Osteocyte (in vitro differentiated cells): ENCODE results near the gene NOL8. TPM values are rescaled to one million over a fixed set of nuclear protein-coding genes. Genes with fewer than 3 reads are reported as not detected.

Experiments used
- DNase-seq: peaks from one replicate; pipeline ENCODE4 v3.0.0; 2021; ENCODE audit warnings: mixed read lengths; ENCODE audit not compliant: unreplicated experiment; ENCODE audit errors: extremely low spot score
- H3K27ac Mint-ChIP-seq: one replicate; pipeline ENCODE4 v1.8.0; 2021; ENCODE audit warnings: mild to moderate bottlenecking, mixed read lengths; ENCODE audit not compliant: unreplicated experiment
- H3K27me3 Mint-ChIP-seq: one replicate; pipeline ENCODE4 v1.8.0; 2021; ENCODE audit warnings: mixed read lengths; ENCODE audit not compliant: unreplicated experiment
- H3K36me3 Mint-ChIP-seq: one replicate; pipeline ENCODE4 v1.8.0; 2021; ENCODE audit warnings: mixed read lengths; ENCODE audit not compliant: unreplicated experiment
- H3K4me1 Mint-ChIP-seq: one replicate; pipeline ENCODE4 v1.8.0; 2021; ENCODE audit warnings: mixed read lengths; ENCODE audit not compliant: unreplicated experiment
- H3K4me3 Mint-ChIP-seq: one replicate; pipeline ENCODE4 v1.8.0; 2021; ENCODE audit warnings: mild to moderate bottlenecking, moderate library complexity, mixed read lengths; ENCODE audit not compliant: unreplicated experiment
- H3K9me3 Mint-ChIP-seq: one replicate; pipeline ENCODE4 v1.8.0; 2021; ENCODE audit warnings: mixed read lengths; ENCODE audit not compliant: unreplicated experiment
- CTCF ChIP-seq: fragments of 200-600 bp; sonication (generic); IDR thresholded peaks from 2 replicates; pipeline ENCODE4 v1.5.0; 2021; ENCODE audit warnings: antibody characterized with exemption, mild to moderate bottlenecking, moderate library complexity
- microRNA-seq: library from miRNA; unstranded; fragments of <30 nt; microRNA quantifications from one replicate; pipeline ENCODE4 v1.1.0, GENCODE V29; 2020; ENCODE audit not compliant: unreplicated experiment
- total RNA-seq: library from RNA; stranded (reverse); gene quantifications from 2 replicates; pipeline ENCODE4 v1.2.1, GENCODE V29; 2021

The NOL8 gene
- total RNA-seq, 1 donor from 2014 or later, result 37.2 TPM

GRCh38 chr9:92257327-92257726 lies 67.8 kb downstream of the NOL8 start:
- H3K36me3 Mint-ChIP-seq, result peaks cover 70% of the 10 kb centered on the region
- TF ChIP-seq CTCF, result no peak
- H3K4me1 Mint-ChIP-seq, result no peaks in the 10 kb centered on the region
- H3K27me3 Mint-ChIP-seq, result no peaks in the 10 kb centered on the region
- DNase-seq, result no peak
- no peaks in the 10 kb centered on the region for H3K9me3 Mint-ChIP-seq
- H3K4me3 Mint-ChIP-seq, result no peak overlapping the region
- no peak overlapping the region for H3K27ac Mint-ChIP-seq

- no peak overlapping the region for H3K4me3 Mint-ChIP-seq
- H3K27ac Mint-ChIP-seq, result peak overlapping the region; percentile 18
- H3K27me3 Mint-ChIP-seq, result no peaks in the 10 kb centered on the region
- no peaks in the 10 kb centered on the region for H3K4me1 Mint-ChIP-seq
- TF ChIP-seq CTCF, result no peak
- H3K9me3 Mint-ChIP-seq, result no peaks in the 10 kb centered on the region
- peaks cover 72% of the 10 kb centered on the region for H3K36me3 Mint-ChIP-seq
- no peak for DNase-seq
Observed at GRCh38 chr9:92254381-92255337, 70.5 kb downstream of the NOL8 start.

- Mint-ChIP-seq H3K9me3 (no peaks in the 10 kb centered on the region), H3K27me3 (no peaks in the 10 kb centered on the region), H3K36me3 (peaks cover 71% of the 10 kb centered on the region), H3K4me3 (no peak overlapping the region), H3K27ac (no peak overlapping the region), H3K4me1 (peaks cover 7% of the 10 kb centered on the region)
- DNase-seq, result no peak
- no peak for TF ChIP-seq CTCF
Observed at GRCh38 chr9:92253656-92254055, 71.5 kb downstream of the NOL8 start.

- no peak for TF ChIP-seq CTCF
- Mint-ChIP-seq H3K27ac (peak overlapping the region; percentile 93), H3K36me3 (peaks cover 62% of the 10 kb centered on the region), H3K27me3 (no peaks in the 10 kb centered on the region), H3K4me3 (peak overlapping the region; percentile 0), H3K9me3 (no peaks in the 10 kb centered on the region), H3K4me1 (peaks cover 51% of the 10 kb centered on the region)
- no peak for DNase-seq
Observed at GRCh38 chr9:92247981-92248380, 77.2 kb downstream of the NOL8 start.

Small RNA genes within 50 kb of the gene (microRNA-seq; reads per million reads assigned to microRNA genes)
- 6.0 reads per million, percentile 5 among the genes with 10 or more reads in this experiment for gene MIR3651

Other genes starting within 250 kb of the NOL8 start
- gene SPTLC1, start 209.9 kb downstream of the NOL8 start, total RNA-seq, result 90.7 and 93.9 TPM in 2 replicates
- gene IARS1, start 31.7 kb downstream of the NOL8 start, total RNA-seq, result 212 and 231 TPM in 2 replicates
- gene CENPP, start 603 bp upstream of the NOL8 start, total RNA-seq, result 11.6 and 13.1 TPM in 2 replicates
- gene OGN, start 79.2 kb upstream of the NOL8 start, total RNA-seq, result 3.9 and 5.5 TPM in 2 replicates
- 27.2 and 31.1 TPM in 2 replicates for gene OMD, start 99.1 kb upstream of the NOL8 start, total RNA-seq
- 116 and 129 TPM in 2 replicates for gene ASPN, start 157.2 kb upstream of the NOL8 start, total RNA-seq
- 53.3 and 56.0 TPM in 2 replicates for gene ECM2, start 210.6 kb upstream of the NOL8 start, total RNA-seq